ENCODE data around the gene ZNF814.

Gene ZNF814

GRCh38 chr19:57814505-57815246 lies 74.2 kb downstream of the ZNF814 start, which contains the start of gene ZNF552 (continued):
- peak; percentile 64; the same call in 1 of the 2 replicates for TF ChIP-seq GLIS1 (tag by site-specific recombination; IDR thresholded peaks at IDR 0.05)
- TF ChIP-seq PRDM4 (tag by site-specific recombination; IDR thresholded peaks at IDR 0.05): no peak
- TF ChIP-seq ZNF366 (tag by site-specific recombination; conservative IDR thresholded peaks at IDR 0.05): no peak
- peak; percentile 27; the same call in 1 of the 2 replicates for TF ChIP-seq ZNF394 (tag by site-specific recombination; IDR thresholded peaks at IDR 0.05; ENCODE audit: borderline replicate concordance)
- TF ChIP-seq ZNF830 (tag by site-specific recombination; IDR thresholded peaks at IDR 0.05; ENCODE audit: low read depth): no peak
- no peak for TF ChIP-seq ZNF280D (tag by site-specific recombination; IDR thresholded peaks at IDR 0.05)
- TF ChIP-seq ZSCAN16 (tag by site-specific recombination; IDR thresholded peaks at IDR 0.05): no peak
- no peak for TF ChIP-seq PRDM6 (tag by site-specific recombination; IDR thresholded peaks at IDR 0.05)
- TF ChIP-seq OVOL3 (tag by site-specific recombination; IDR thresholded peaks at IDR 0.05): no peak
- TF ChIP-seq ZNF621 (tag by site-specific recombination; IDR thresholded peaks at IDR 0.05): no peak
- TF ChIP-seq ZNF335 (tag by site-specific recombination; conservative IDR thresholded peaks at IDR 0.05): peak; percentile 89
- no peak for TF ChIP-seq ZNF23 (tag by site-specific recombination; IDR thresholded peaks at IDR 0.05; ENCODE audit: borderline replicate concordance)
- no peak for TF ChIP-seq BCL11A (tag by site-specific recombination; IDR thresholded peaks at IDR 0.05; ENCODE audit: low read depth)
- TF ChIP-seq ZNF155 (tag by site-specific recombination; IDR thresholded peaks at IDR 0.05): no peak
- no peak for TF ChIP-seq ZNF514 (tag by site-specific recombination; IDR thresholded peaks at IDR 0.05)
- no peak for TF ChIP-seq ZNF221 (tag by site-specific recombination; IDR thresholded peaks at IDR 0.05; ENCODE audit: borderline replicate concordance)
- peak; percentile 67 for TF ChIP-seq ZNF501 (tag by site-specific recombination; IDR thresholded peaks at IDR 0.05)
- TF ChIP-seq ZNF121 (tag by site-specific recombination; IDR thresholded peaks at IDR 0.05): no peak
- TF ChIP-seq ZNF561 (tag by site-specific recombination; IDR thresholded peaks at IDR 0.05; ENCODE audit: borderline replicate concordance): peak; percentile 14; the same call in 1 of the 2 replicates
- TF ChIP-seq ZNF404 (tag by site-specific recombination; IDR thresholded peaks at IDR 0.05): no peak
- TF ChIP-seq ZBTB49 (tag by site-specific recombination; IDR thresholded peaks at IDR 0.05; ENCODE audit: low read depth): no peak
- no peak for TF ChIP-seq AEBP2 (tag by site-specific recombination; IDR thresholded peaks at IDR 0.05; ENCODE audit: borderline replicate concordance)
- TF ChIP-seq ZBTB11 (tag by site-specific recombination; conservative IDR thresholded peaks at IDR 0.05; ENCODE audit: low read depth): peak; percentile 36; the same call in 1 of the 2 replicates
- TF ChIP-seq ZNF777 (tag by site-specific recombination; IDR thresholded peaks at IDR 0.05; ENCODE audit: borderline replicate concordance): no peak

All from HEK293 (cell line).